ENCODE results near the gene WDR27.

WDR27 gene

DNA sequence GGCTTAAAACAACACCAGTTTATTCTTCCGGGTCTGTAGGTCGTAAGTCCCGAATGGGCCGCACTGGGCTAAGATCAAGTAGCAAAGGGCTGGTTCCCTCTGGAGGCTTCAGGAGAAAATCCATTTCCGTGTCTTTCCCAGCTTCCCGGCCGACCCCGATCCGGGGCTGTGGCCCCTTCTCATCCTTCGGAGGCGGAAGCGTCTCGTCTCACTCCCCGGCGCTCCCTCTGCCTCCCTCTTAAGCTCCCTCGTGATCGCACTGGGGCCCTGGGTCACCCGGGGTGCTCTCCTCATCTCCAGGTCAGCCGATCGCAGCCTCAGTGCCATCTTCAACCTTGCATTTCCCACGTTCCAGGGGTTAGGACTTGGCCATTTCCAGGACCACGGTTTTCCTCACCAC lies 199.4 kb downstream of the WDR27 start:
- Histone ChIP-seq H3K36me3 (ENCODE audit: control insufficient read depth in 5 of 5, insufficient read depth in 5 of 5, low read length in 5 of 5) (peaks cover 0 to 3% (median 0%) of the 10 kb centered on the region in 5 donors), H3K4me3 (ENCODE audit: low read depth in 1 of 5, low read length in 5 of 5) (no peak overlapping the region), H3K9me3 (ENCODE audit: control insufficient read depth in 5 of 5, low read length in 5 of 5) (peaks cover 0 to 4% (median 0%) of the 10 kb centered on the region in 5 donors), H3K27ac (ENCODE audit: low read depth, low read length) (no peak overlapping the region), H3K9ac (ENCODE audit: low read length in 5 of 5) (no peak overlapping the region), H3K4me1 (ENCODE audit: control insufficient read depth in 5 of 5, insufficient read depth in 5 of 5, low read length in 5 of 5) (peaks cover 0 to 12% (median 11%) of the 10 kb centered on the region in 5 donors), H3K27me3 (ENCODE audit: control insufficient read depth in 5 of 5, insufficient read depth in 4 of 5, low read length in 5 of 5) (no peaks in the 10 kb centered on the region)

DNA sequence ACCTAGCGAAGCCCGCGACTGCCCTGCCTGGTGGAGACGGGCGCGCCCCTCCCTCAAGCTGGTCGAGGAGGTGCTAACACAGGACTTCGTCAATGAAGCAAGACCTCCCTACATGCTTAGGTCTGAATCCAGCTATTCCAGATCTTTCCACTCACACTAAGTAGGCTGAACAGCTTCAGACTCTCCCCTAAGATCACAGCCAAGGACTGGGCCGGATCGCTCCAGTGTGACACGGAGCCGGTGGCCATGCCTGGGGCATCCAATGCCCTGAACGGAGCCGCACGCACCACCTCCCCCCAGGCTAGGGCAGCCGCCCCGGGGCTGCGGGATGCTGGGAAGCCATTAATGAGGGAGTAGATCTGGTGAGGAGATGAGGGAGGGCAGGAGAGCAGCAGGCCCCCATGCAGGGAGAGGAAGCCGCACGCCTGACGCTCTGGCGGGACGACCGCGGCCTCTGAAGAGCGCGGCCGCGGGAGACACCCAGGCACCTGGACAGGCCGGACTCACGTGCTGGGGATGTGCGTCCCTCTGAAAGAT lies 200.0 kb downstream of the WDR27 start:
- H3K9me3 ChIP-seq (ENCODE audit: control insufficient read depth in 5 of 5, low read length in 5 of 5): peaks cover 0 to 4% (median 0%) of the 10 kb centered on the region in 5 donors
- no peak overlapping the region for H3K4me3 ChIP-seq (ENCODE audit: low read depth in 1 of 5, low read length in 5 of 5)
- no peak overlapping the region for H3K9ac ChIP-seq (ENCODE audit: low read length in 5 of 5)
- peaks cover 0 to 12% (median 11%) of the 10 kb centered on the region in 5 donors for H3K4me1 ChIP-seq (ENCODE audit: control insufficient read depth in 5 of 5, insufficient read depth in 5 of 5, low read length in 5 of 5)
- H3K36me3 ChIP-seq (ENCODE audit: control insufficient read depth in 5 of 5, insufficient read depth in 5 of 5, low read length in 5 of 5): peaks cover 0 to 3% (median 0%) of the 10 kb centered on the region in 5 donors
- H3K27me3 ChIP-seq (ENCODE audit: control insufficient read depth in 5 of 5, insufficient read depth in 4 of 5, low read length in 5 of 5): no peaks in the 10 kb centered on the region
- H3K27ac ChIP-seq (ENCODE audit: low read depth, low read length): no peak overlapping the region

DNA sequence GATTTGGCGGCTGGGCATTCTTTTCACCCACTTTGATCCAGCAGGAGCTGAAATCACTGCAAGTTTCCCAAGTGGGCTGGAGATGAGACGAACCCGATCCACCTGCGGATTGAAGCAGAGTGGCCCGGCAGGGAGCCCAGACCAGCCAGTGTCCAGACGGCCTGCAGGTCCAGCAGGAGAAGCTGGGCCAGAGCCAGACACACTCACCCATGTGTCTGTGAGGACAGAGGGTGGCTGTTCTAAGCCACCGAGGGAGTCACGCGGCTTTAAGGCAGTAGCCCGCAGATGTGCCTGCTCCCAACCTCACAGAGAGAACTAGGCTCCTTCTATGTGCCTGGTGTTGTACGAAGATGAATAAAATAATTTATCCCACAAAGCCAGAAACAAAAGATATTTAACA lies 200.7 kb downstream of the WDR27 start:
- H3K27me3 ChIP-seq (ENCODE audit: control insufficient read depth in 5 of 5, insufficient read depth in 4 of 5, low read length in 5 of 5): no peaks in the 10 kb centered on the region
- peaks cover 0 to 3% (median 0%) of the 10 kb centered on the region in 5 donors for H3K36me3 ChIP-seq (ENCODE audit: control insufficient read depth in 5 of 5, insufficient read depth in 5 of 5, low read length in 5 of 5)
- no peak overlapping the region for H3K4me3 ChIP-seq (ENCODE audit: low read depth in 1 of 5, low read length in 5 of 5)
- peaks cover 0 to 12% (median 11%) of the 10 kb centered on the region in 5 donors for H3K4me1 ChIP-seq (ENCODE audit: control insufficient read depth in 5 of 5, insufficient read depth in 5 of 5, low read length in 5 of 5)
- H3K27ac ChIP-seq (ENCODE audit: low read depth, low read length): no peak overlapping the region
- no peak overlapping the region for H3K9ac ChIP-seq (ENCODE audit: low read length in 5 of 5)
- H3K9me3 ChIP-seq (ENCODE audit: control insufficient read depth in 5 of 5, low read length in 5 of 5): peaks cover 0 to 4% (median 2%) of the 10 kb centered on the region in 5 donors

DNA sequence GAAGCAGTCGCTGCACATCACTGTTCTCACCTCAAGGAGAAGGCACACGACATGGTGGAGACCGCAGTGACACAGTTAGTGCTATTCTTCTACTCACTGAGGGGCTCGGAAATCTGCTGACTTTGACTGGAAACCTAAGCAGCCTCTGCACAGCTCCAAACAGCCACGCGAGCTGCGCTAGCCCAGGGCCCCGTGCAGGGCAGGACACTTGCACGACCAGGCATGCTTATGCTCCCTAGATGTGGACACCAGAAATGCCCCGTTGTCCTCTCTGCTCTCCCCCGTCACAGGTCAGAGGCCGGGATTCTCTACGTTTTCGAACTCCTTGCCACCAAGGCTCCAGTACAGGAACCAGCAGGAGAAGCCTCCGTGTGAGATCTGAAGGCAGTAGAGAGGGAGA lies 201.1 kb downstream of the WDR27 start:
- H3K9me3 ChIP-seq (ENCODE audit: control insufficient read depth in 5 of 5, low read length in 5 of 5): peaks cover 0 to 6% (median 2%) of the 10 kb centered on the region in 5 donors
- no peak overlapping the region for H3K4me3 ChIP-seq (ENCODE audit: low read depth in 1 of 5, low read length in 5 of 5)
- peaks cover 0 to 3% (median 0%) of the 10 kb centered on the region in 5 donors for H3K36me3 ChIP-seq (ENCODE audit: control insufficient read depth in 5 of 5, insufficient read depth in 5 of 5, low read length in 5 of 5)
- H3K4me1 ChIP-seq (ENCODE audit: control insufficient read depth in 5 of 5, insufficient read depth in 5 of 5, low read length in 5 of 5): peaks cover 0 to 12% (median 11%) of the 10 kb centered on the region in 5 donors
- no peak overlapping the region for H3K9ac ChIP-seq (ENCODE audit: low read length in 5 of 5)
- no peak overlapping the region for H3K27ac ChIP-seq (ENCODE audit: low read depth, low read length)
- H3K27me3 ChIP-seq (ENCODE audit: control insufficient read depth in 5 of 5, insufficient read depth in 4 of 5, low read length in 5 of 5): no peaks in the 10 kb centered on the region

DNA sequence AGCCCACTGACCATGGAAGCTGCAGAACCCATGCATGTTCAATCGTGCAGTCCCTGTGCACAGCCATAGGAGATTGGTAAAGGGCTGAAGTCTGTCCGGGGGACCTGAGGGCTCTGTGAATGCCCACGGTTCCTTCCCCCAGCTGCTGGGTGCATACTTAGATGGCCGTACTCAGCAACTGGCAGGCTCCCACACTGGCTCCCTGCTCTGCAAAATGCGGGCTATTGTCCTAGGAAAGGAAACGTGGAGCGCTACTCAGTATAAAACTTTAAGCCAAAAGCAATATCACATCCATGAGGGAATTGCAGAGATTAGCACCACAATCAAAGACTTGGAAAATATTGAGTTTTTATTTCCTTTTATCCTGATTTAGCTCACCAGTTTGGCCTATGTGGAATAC lies 202.0 kb downstream of the WDR27 start:
- Histone ChIP-seq H3K9me3 (ENCODE audit: control insufficient read depth in 5 of 5, low read length in 5 of 5) (peaks cover 0 to 6% (median 0%) of the 10 kb centered on the region in 5 donors), H3K9ac (ENCODE audit: low read length in 5 of 5) (no peak overlapping the region), H3K27ac (ENCODE audit: low read depth, low read length) (no peak overlapping the region), H3K4me3 (ENCODE audit: low read depth in 1 of 5, low read length in 5 of 5) (no peak overlapping the region), H3K4me1 (ENCODE audit: control insufficient read depth in 5 of 5, insufficient read depth in 5 of 5, low read length in 5 of 5) (peaks cover 0 to 12% (median 11%) of the 10 kb centered on the region in 5 donors), H3K27me3 (ENCODE audit: control insufficient read depth in 5 of 5, insufficient read depth in 4 of 5, low read length in 5 of 5) (no peaks in the 10 kb centered on the region), H3K36me3 (ENCODE audit: control insufficient read depth in 5 of 5, insufficient read depth in 5 of 5, low read length in 5 of 5) (peaks cover 0 to 3% (median 0%) of the 10 kb centered on the region in 5 donors)

DNA sequence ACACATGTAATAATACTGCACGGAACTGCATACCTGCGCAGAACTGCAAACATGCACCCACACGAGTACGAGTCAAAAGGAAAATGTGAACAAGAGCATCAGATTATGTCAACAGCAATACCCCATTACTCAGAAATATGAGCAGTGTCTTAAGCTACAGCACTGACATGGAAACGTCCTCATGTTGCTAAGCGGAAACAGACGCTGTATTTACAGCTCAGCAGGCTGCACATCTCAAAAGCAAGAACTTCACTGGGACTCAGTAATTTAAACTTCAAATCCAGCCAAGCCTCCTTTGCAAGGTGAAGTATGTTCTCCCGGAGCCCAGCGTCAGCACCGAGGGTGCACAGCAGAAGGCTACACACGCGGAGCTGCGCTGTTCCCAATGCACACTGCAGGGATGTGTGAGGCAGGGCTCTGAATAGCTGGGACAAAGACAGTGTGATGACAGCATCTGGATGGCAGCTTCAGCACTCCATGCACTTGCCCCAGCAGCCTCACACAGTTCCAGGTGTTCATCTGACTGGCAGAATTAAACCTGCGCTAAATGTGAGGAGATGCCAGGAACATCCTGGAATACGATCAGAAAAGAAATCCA lies 202.8 kb downstream of the WDR27 start:
- no peak overlapping the region for H3K27ac ChIP-seq (ENCODE audit: low read depth, low read length)
- H3K36me3 ChIP-seq (ENCODE audit: control insufficient read depth in 5 of 5, insufficient read depth in 5 of 5, low read length in 5 of 5): peaks cover 0 to 3% (median 0%) of the 10 kb centered on the region in 5 donors
- H3K4me3 ChIP-seq (ENCODE audit: low read depth in 1 of 5, low read length in 5 of 5): no peak overlapping the region
- H3K27me3 ChIP-seq (ENCODE audit: control insufficient read depth in 5 of 5, insufficient read depth in 4 of 5, low read length in 5 of 5): no peaks in the 10 kb centered on the region
- H3K4me1 ChIP-seq (ENCODE audit: control insufficient read depth in 5 of 5, insufficient read depth in 5 of 5, low read length in 5 of 5): peaks cover 0 to 12% (median 11%) of the 10 kb centered on the region in 5 donors
- H3K9ac ChIP-seq (ENCODE audit: low read length in 5 of 5): no peak overlapping the region
- H3K9me3 ChIP-seq (ENCODE audit: control insufficient read depth in 5 of 5, low read length in 5 of 5): peaks cover 0 to 6% (median 0%) of the 10 kb centered on the region in 5 donors

DNA sequence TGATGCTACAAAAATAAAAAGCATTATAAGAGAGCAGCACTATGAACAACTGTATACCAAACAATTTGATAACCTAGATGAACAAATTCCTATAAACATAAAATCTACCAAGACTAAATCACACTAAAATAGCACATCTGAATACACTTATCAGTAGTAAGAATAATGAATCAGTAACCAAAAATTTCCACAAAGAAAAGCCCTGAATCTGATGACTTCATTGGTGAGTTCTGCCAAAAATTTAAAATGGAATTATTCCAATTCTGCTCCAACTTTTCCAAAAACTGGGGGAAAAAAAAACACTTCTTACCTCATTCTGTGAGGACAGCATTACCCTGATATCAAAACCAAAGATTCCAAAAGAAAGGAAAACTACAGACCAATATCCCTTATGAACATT lies 206.2 kb downstream of the WDR27 start:
- Histone ChIP-seq H3K36me3 (ENCODE audit: control insufficient read depth in 5 of 5, insufficient read depth in 5 of 5, low read length in 5 of 5) (no peaks in the 10 kb centered on the region), H3K27ac (ENCODE audit: low read depth, low read length) (no peak overlapping the region), H3K27me3 (ENCODE audit: control insufficient read depth in 5 of 5, insufficient read depth in 4 of 5, low read length in 5 of 5) (no peaks in the 10 kb centered on the region), H3K9ac (ENCODE audit: low read length in 5 of 5) (no peak overlapping the region), H3K9me3 (ENCODE audit: control insufficient read depth in 5 of 5, low read length in 5 of 5) (peaks cover 0 to 6% (median 0%) of the 10 kb centered on the region in 5 donors), H3K4me1 (ENCODE audit: control insufficient read depth in 5 of 5, insufficient read depth in 5 of 5, low read length in 5 of 5) (peaks cover 0 to 7% (median 2%) of the 10 kb centered on the region in 5 donors), H3K4me3 (ENCODE audit: low read depth in 1 of 5, low read length in 5 of 5) (no peak overlapping the region)

DNA sequence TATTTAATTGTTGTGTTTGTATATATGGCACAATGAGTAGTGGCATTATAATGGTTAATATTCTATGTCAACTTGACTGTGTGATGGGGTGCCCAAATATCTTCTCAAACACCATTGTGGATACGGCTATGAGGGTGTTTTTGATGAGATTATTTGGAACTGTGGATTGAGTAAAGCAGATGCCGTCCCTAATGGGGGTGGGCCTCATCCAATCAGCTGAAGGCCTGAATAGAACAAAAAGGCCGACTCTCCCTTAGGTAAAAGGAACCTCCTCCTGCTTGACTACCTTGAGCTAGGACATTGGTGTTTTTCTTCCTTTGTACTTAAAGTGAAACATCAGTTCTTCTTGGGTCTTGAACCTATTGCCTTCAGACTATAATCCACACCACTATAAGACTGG lies 207.8 kb downstream of the WDR27 start:
- no peaks in the 10 kb centered on the region for H3K27me3 ChIP-seq (ENCODE audit: control insufficient read depth in 5 of 5, insufficient read depth in 4 of 5, low read length in 5 of 5)

DNA sequence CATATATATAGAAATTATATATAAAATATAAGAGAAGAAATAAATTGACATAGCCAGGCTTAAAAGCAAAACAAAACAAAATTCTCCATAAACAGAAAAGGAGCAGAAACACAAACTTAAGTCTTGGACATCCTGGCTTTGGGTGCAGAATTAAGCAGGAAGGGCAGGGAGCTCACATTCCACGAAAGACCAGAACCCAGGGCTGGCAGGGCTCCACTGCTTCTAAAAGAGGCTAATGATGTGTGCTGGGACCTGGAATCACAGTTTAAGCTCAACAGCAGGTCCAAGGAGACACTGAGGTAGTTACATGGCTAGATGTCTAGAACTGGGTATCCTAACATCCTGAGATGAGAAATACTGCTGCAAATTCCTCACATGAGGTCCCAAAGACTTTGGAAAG lies 210.3 kb downstream of the WDR27 start:
- no peak overlapping the region for H3K27ac ChIP-seq (ENCODE audit: low read depth, low read length)
- H3K27me3 ChIP-seq (ENCODE audit: control insufficient read depth in 5 of 5, insufficient read depth in 4 of 5, low read length in 5 of 5): no peaks in the 10 kb centered on the region
- H3K36me3 ChIP-seq (ENCODE audit: control insufficient read depth in 5 of 5, insufficient read depth in 5 of 5, low read length in 5 of 5): no peaks in the 10 kb centered on the region
- H3K4me1 ChIP-seq (ENCODE audit: control insufficient read depth in 5 of 5, insufficient read depth in 5 of 5, low read length in 5 of 5): peaks cover 4 to 17% (median 11%) of the 10 kb centered on the region in 5 donors
- H3K9ac ChIP-seq (ENCODE audit: low read length in 5 of 5): no peak overlapping the region
- H3K4me3 ChIP-seq (ENCODE audit: low read depth in 1 of 5, low read length in 5 of 5): no peak overlapping the region
- peaks cover 0 to 5% (median 0%) of the 10 kb centered on the region in 5 donors for H3K9me3 ChIP-seq (ENCODE audit: control insufficient read depth in 5 of 5, low read length in 5 of 5)

More for the DNA sequence above, 207.8 kb downstream of the WDR27 start:
- Histone ChIP-seq H3K9ac (ENCODE audit: low read length in 5 of 5) (no peak overlapping the region), H3K9me3 (ENCODE audit: control insufficient read depth in 5 of 5, low read length in 5 of 5) (peaks cover 0 to 6% (median 0%) of the 10 kb centered on the region in 5 donors), H3K27ac (ENCODE audit: low read depth, low read length) (no peak overlapping the region), H3K36me3 (ENCODE audit: control insufficient read depth in 5 of 5, insufficient read depth in 5 of 5, low read length in 5 of 5) (no peaks in the 10 kb centered on the region), H3K4me3 (ENCODE audit: low read depth in 1 of 5, low read length in 5 of 5) (no peak overlapping the region), H3K4me1 (ENCODE audit: control insufficient read depth in 5 of 5, insufficient read depth in 5 of 5, low read length in 5 of 5) (peaks cover 4 to 16% (median 11%) of the 10 kb centered on the region in 5 donors)

DNA sequence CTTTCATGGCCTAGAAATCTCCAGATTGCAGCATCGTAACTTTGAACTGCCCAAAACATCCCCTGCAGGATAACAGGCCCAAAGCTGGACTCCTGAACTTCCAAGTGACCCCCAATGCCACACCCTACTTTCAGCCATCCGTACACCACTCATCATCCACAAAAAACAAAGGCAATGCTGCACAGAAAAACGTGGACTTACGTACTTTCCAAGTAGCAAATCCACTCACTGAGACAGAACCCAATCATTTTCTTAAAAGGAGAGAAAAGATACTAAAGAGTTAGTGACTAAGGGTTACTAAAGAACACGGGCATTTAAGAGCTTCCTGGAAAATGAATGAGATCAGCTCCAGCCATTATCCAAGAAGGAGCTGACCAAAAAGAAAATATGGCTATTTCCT lies 211.0 kb downstream of the WDR27 start:
- Histone ChIP-seq H3K36me3 (ENCODE audit: control insufficient read depth in 5 of 5, insufficient read depth in 5 of 5, low read length in 5 of 5) (no peaks in the 10 kb centered on the region), H3K4me3 (ENCODE audit: low read depth in 1 of 5, low read length in 5 of 5) (no peak overlapping the region), H3K27me3 (ENCODE audit: control insufficient read depth in 5 of 5, insufficient read depth in 4 of 5, low read length in 5 of 5) (no peaks in the 10 kb centered on the region), H3K9ac (ENCODE audit: low read length in 5 of 5) (no peak overlapping the region), H3K27ac (ENCODE audit: low read depth, low read length) (no peak overlapping the region), H3K4me1 (ENCODE audit: control insufficient read depth in 5 of 5, insufficient read depth in 5 of 5, low read length in 5 of 5) (peaks cover 4 to 17% (median 11%) of the 10 kb centered on the region in 5 donors), H3K9me3 (ENCODE audit: control insufficient read depth in 5 of 5, low read length in 5 of 5) (peaks cover 0 to 1% (median under 1%) of the 10 kb centered on the region in 5 donors)

All from subcutaneous abdominal adipose tissue (tissue), 5 donors.